ENCODE data around the gene BTN1A1. TPM values are rescaled to one million over a fixed set of nuclear protein-coding genes. Genes with fewer than 3 reads are reported as not detected.
A peak's percentile ranks its signal among the peaks of the same experiment; 100 is the strongest.
"Not testable (repeated sequence)": the region's sequence is repeated elsewhere in the genome, so short reads cannot be mapped to it uniquely, and the experiment has no call there.

The BTN1A1 gene
- total RNA-seq, 6 donors from 2014 or later: not detected

GRCh38 chr6:26543953-26544352 lies 43.9 kb downstream of the BTN1A1 start:
- Histone ChIP-seq H3K9me3 (no peaks in the 10 kb centered on the region), H3K4me1 (peaks cover 6 to 24% (median 9%) of the 10 kb centered on the region in 4 donors), H3K27ac (no peak overlapping the region), H3K27me3 (no peaks in the 10 kb centered on the region), H3K36me3 (peaks cover 0 to 48% (median 8%) of the 10 kb centered on the region in 4 donors), H3K4me3 (no peak overlapping the region)
- TF ChIP-seq EP300 (IDR thresholded peaks at IDR 0.05) (no peak), CTCF (IDR thresholded peaks at IDR 0.05) (peak in 2 of 6 experiments; percentile 25 to 28)
- DNase-seq: no peak
- no peak for ATAC-seq (ENCODE audit: low FRiP score in 2 of 2)

DNA sequence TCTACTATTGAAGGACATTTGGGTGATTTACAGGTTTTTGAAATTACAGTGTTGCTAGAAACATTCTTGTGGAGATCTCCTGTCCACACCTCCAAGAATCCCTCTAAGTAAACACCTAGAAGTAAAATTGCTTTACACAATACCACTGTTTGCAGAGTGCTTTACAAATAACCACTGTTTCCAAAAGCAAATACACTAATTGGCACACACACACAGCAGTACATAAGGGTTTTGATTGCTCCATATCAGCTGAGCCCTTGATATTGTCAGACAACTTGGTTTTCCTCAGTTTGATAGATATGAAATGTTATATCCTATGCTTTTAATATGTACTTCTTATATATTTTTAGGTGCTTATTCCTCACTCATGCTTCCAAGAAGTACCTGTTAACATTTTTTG lies 44.4 kb downstream of the BTN1A1 start:
- peaks cover 0 to 48% (median 8%) of the 10 kb centered on the region in 4 donors for H3K36me3 ChIP-seq
- DNase-seq (no peak), ATAC-seq (ENCODE audit: low FRiP score in 2 of 2) (peak in 1 of 2 donors; percentile 55)
- TF ChIP-seq POLR2AphosphoS5 (IDR thresholded peaks at IDR 0.05) (no peak), EP300 (IDR thresholded peaks at IDR 0.05) (no peak), CTCF (IDR thresholded peaks at IDR 0.05) (no peak), POLR2A (IDR thresholded peaks at IDR 0.05) (no peak)
- peaks cover 5 to 19% (median 8%) of the 10 kb centered on the region in 4 donors for H3K4me1 ChIP-seq
- H3K4me3 ChIP-seq: no peak overlapping the region
- H3K27ac ChIP-seq: no peak overlapping the region
- H3K9me3 ChIP-seq: no peaks in the 10 kb centered on the region
- H3K27me3 ChIP-seq: no peaks in the 10 kb centered on the region

- H3K9me3 ChIP-seq: no peaks in the 10 kb centered on the region
- no peaks in the 10 kb centered on the region for H3K27me3 ChIP-seq
- H3K27ac ChIP-seq: no peak overlapping the region
- H3K36me3 ChIP-seq: peaks cover 0 to 46% (median 8%) of the 10 kb centered on the region in 4 donors
- DNase-seq (no peak), ATAC-seq (ENCODE audit: low FRiP score in 2 of 2) (peak in 1 of 2 donors; percentile 58)
- H3K4me3 ChIP-seq: no peak overlapping the region
- H3K4me1 ChIP-seq: peaks cover 7 to 21% (median 11%) of the 10 kb centered on the region in 4 donors
- TF ChIP-seq POLR2A (IDR thresholded peaks at IDR 0.05) (no peak), POLR2AphosphoS5 (IDR thresholded peaks at IDR 0.05) (no peak), CTCF (IDR thresholded peaks at IDR 0.05) (no peak)
- 71 to 73% methylated on average over 6 of the region's 6 CpGs for WGBS, 2 donors
Observed at GRCh38 chr6:26545627-26546026, 45.5 kb downstream of the BTN1A1 start.

DNA sequence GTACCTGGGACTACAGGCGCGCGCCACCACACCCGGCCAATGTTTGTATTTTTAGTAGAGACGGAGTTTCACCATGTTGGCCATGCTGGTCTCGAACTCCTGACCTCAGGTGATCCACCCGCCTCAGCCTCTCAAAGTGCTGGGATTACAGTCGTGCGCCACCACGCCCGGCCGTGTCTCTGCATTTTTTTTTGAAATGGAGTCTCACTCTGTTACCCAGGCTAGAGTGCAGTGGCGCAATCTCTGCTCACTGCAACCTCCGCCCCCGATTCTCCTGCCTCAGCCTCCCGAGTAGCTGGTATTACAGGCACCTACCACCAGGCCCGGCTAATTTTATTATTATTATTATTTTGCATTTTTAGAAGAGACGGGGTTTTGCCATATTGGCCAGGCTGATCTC lies 47.3 kb downstream of the BTN1A1 start:
- not testable (repeated sequence) for H3K4me3 ChIP-seq; DNase-seq; ATAC-seq (ENCODE audit: low FRiP score in 2 of 2); H3K27me3 ChIP-seq; H3K27ac ChIP-seq; H3K9me3 ChIP-seq
- H3K36me3 ChIP-seq: peaks cover 0 to 33% (median 7%) of the 10 kb centered on the region in 4 donors
- peaks cover 7 to 13% (median 9%) of the 10 kb centered on the region in 4 donors for H3K4me1 ChIP-seq
- WGBS, 2 donors: 93 to 95% methylated on average over 18 of the region's 18 CpGs

GRCh38 chr6:26550250-26550993 lies 50.3 kb downstream of the BTN1A1 start:
- Histone ChIP-seq H3K4me3 (peak overlapping the region; percentile 49 to 62 (median 57)), H3K9me3 (no peaks in the 10 kb centered on the region), H3K27ac (peak overlapping the region in 2 of 4 donors; percentile 23 to 62), H3K4me1 (peaks cover 15 to 24% (median 22%) of the 10 kb centered on the region in 4 donors), H3K27me3 (no peaks in the 10 kb centered on the region), H3K36me3 (peaks cover 0 to 11% (median 3%) of the 10 kb centered on the region in 4 donors)
- DNase-seq: peak; percentile 78 to 93
- TF ChIP-seq EP300 (IDR thresholded peaks at IDR 0.05) (no peak), POLR2A (IDR thresholded peaks at IDR 0.05) (no peak), POLR2AphosphoS5 (IDR thresholded peaks at IDR 0.05) (peak in 1 of 2 donors; percentile 19)
- peak; percentile 75 to 78 for ATAC-seq (ENCODE audit: low FRiP score in 2 of 2)
- WGBS, 2 donors: 6 to 12% methylated on average over 34 to 39 of the region's 42 CpGs

DNA sequence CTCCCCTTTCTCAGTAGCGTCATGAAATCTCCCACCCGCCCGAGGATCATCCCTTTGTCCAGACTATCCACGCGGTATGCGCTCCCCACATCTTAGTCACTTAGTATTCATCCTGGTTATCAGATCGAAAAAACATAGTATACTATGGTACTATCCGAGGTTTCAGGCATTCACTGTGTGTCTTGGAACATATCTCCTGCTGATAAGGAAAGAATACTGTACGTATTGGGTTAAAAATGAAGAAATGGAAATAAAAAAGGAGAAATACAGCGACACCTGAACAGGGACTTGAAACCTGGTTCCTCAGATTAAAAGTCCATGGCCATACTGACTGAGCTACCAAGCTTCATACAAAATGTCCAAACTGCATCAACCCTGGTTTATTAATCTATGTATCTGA lies 52.1 kb downstream of the BTN1A1 start:
- H3K27ac ChIP-seq: no peak overlapping the region
- no peak for DNase-seq
- H3K4me3 ChIP-seq: no peak overlapping the region
- no peak for TF ChIP-seq CTCF (IDR thresholded peaks at IDR 0.05)
- no peak for TF ChIP-seq EP300 (IDR thresholded peaks at IDR 0.05)
- no peak for TF ChIP-seq POLR2AphosphoS5 (IDR thresholded peaks at IDR 0.05)
- no peak for TF ChIP-seq POLR2A (IDR thresholded peaks at IDR 0.05)
- WGBS, 2 donors: 87 to 92% methylated on average over 10 of the region's 10 CpGs
- H3K27me3 ChIP-seq: no peaks in the 10 kb centered on the region
- ATAC-seq (ENCODE audit: low FRiP score in 2 of 2): no peak
- H3K36me3 ChIP-seq: no peaks in the 10 kb centered on the region
- H3K4me1 ChIP-seq: peaks cover 15 to 24% (median 22%) of the 10 kb centered on the region in 4 donors
- no peaks in the 10 kb centered on the region for H3K9me3 ChIP-seq

All from upper lobe of left lung (tissue), 6 donors.